HL-60/S4 treated with retinoic acid at 250 ng/mL for 4 days and 3 days (cell line): Measurements from ENCODE around the gene TICAM1.

Experiments
- in situ Hi-C: fragments of 300-500 bp; cut with MboI; formaldehyde crosslinking; loops from 2 replicates; pipeline ENCODE4 v1.7.0; 2022; ENCODE audit warnings: low sequenced_read_pairs

Gene TICAM1

DNA sequence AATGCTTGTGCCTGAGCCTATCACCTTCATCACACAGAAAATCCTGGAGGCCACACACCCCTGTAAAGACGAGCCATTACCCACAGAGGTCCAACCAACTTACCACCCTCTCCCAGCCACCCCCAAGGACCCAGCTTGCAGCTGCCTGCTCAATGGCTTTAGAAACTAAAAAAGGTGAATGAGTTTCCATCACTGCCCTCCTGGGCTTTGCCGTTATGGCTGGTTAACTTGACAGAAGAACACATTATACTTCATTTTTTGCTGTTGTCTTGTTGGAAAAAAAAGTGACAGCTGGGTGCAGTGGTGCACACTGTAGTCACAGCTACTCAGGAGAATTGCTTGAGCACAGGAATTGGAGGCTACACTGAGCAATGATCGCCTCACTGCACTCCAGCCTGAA is 57.4 kb downstream of the TICAM1 start:
- in situ Hi-C loops: no loop called here

DNA sequence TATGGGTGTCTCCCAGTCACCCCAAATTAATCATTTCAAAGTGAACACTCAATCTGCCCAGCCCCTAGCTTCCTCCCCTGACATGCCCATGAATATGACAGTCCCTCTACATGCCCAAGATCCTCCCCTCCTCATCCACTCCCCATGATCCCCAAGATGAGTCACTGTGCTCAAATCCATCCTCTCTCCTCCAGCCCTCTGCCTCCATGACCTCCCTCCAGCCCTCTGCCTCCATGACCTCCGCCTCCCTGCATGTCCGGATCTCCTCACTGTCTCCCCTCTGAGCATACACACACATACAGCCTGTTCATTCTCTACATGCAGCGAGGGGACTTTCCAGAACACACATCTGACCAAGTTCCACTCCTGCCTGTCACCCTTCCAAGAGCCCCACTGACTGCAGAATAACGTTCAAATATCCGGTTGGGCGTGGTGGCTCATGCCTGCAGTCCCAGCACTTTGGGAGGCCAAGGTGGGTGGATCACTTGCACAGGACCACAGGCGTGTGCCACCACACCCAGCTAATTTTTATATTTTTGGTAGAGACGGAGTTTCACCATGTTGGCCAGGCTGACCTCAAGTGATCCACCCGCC is 58.4 kb downstream of the TICAM1 start:
- in situ Hi-C loops: no loop called here

DNA sequence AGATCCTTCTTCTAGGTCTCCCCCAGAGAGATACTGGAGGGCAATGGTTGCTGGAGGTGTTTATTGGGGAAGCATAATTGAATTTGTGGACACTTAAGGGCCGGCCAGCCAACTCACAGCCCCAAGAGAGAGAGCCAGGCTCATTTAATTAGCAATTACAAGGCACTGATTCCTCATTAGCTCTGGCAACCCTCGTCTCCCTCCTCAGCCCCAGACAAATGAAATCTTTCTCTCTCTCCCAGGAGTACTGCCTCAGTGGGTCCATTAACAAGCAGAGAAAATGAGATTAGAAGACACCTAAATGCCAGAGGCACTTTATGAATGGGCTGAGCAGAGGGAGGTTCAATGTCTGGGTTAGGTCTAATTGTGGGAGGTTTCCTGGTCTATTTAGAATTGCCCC is 58.9 kb downstream of the TICAM1 start:
- in situ Hi-C loops: no loop called here

GRCh38 chr19:4768934-4769777 is 62.4 kb downstream of the TICAM1 start:
- in situ Hi-C loops: no loop called here
